Measurements from ENCODE around the gene INSYN2B. TPM values are rescaled to one million over a fixed set of nuclear protein-coding genes. Genes with fewer than 3 reads are reported as not detected.

The INSYN2B gene
- total and polyA plus RNA-seq, 2 of the 4 experiments (the other 2 are of a cell fraction), result 9.1 to 33.5 TPM

- TF ChIP-seq RFX5 (IDR thresholded peaks at IDR 0.05; ENCODE audit: low read depth, low read length) (no peak), NFE2L2 (IDR thresholded peaks at IDR 0.05; ENCODE audit: low read depth, low read length) (no peak), USF2 (IDR thresholded peaks at IDR 0.05; ENCODE audit: low read depth, low read length) (no peak)
- Histone ChIP-seq H2AK9ac (replicated peaks; ENCODE audit: low read depth, low read length, poor library complexity) (no peak overlapping the region), H2BK120ac (ENCODE audit: low read depth, low read length) (no peak overlapping the region), H3K9me1 (ENCODE audit: insufficient read depth, low read length) (no peaks in the 10 kb centered on the region), H3K56ac (ENCODE audit: extremely low read depth, insufficient read depth, low read length) (no peak overlapping the region), H2AK5ac (ENCODE audit: low read depth, low read length) (no peak overlapping the region), H3K14ac (replicated peaks; ENCODE audit: low read depth, low read length) (no peak overlapping the region), H4K8ac (ENCODE audit: low read depth in 2 of 2, low read length in 2 of 2) (no peak overlapping the region), H2BK5ac (ENCODE audit: low read depth, low read length, poor library complexity, severe bottlenecking) (no peak overlapping the region), H3K18ac (ENCODE audit: low read depth, low read length) (no peak overlapping the region), H4K5ac (ENCODE audit: low read depth, low read length) (no peak overlapping the region), H4K91ac (ENCODE audit: insufficient read depth, low read depth, low read length) (no peak overlapping the region), H3K27me3 (ENCODE audit: control insufficient read depth, insufficient read depth, low read length) (no peaks in the 10 kb centered on the region), H3K27ac (ENCODE audit: insufficient read depth, low read length) (no peak overlapping the region), H3K79me1 (ENCODE audit: low read depth in 1 of 2, low read length in 2 of 2) (no peaks in the 10 kb centered on the region), H3K4ac (ENCODE audit: low read depth, low read length) (no peak overlapping the region), H4K20me1 (ENCODE audit: insufficient read depth, low read length) (no peaks in the 10 kb centered on the region), H3K23ac (ENCODE audit: low read depth, low read length) (no peak overlapping the region), H3K9ac (ENCODE audit: low read depth, low read length) (no peak overlapping the region), H2AFZ (replicated peaks; ENCODE audit: low read length, poor library complexity) (no peak overlapping the region), H3K4me2 (ENCODE audit: low read depth, low read length) (no peak overlapping the region), H3K9me3 (ENCODE audit: control insufficient read depth, insufficient read depth, low read length) (peaks cover 7% of the 10 kb centered on the region), H3K4me3 (ENCODE audit: insufficient read depth, low read depth, low read length) (no peak overlapping the region), H3K4me1 (ENCODE audit: control insufficient read depth, insufficient read depth, low read length) (no peaks in the 10 kb centered on the region), H2BK15ac (ENCODE audit: low read depth, low read length) (no peak overlapping the region), H3K36me3 (ENCODE audit: control insufficient read depth, insufficient read depth, low read length) (no peaks in the 10 kb centered on the region), H2BK20ac (ENCODE audit: low read depth, low read length) (no peak overlapping the region)
- dilution Hi-C loops (cut with HindIII; ENCODE audit: low sequenced_read_pairs, unreplicated experiment), result no loop called here
- in situ Hi-C loops (cut with MboI; ENCODE audit: low sequenced_read_pairs), result no loop called here
- intact Hi-C loops (cut with micrococcal nuclease), result no loop called here
- BruUV-seq (replicated peaks), result no TSS peak
- POLR2A ChIA-PET (ENCODE audit: unreplicated experiment), result no interaction called here
- DNase-seq, result no peak
- CTCF ChIA-PET, result no interaction called here
- WGBS, 2 experiments (ENCODE audit: extremely low coverage in 2 of 2, insufficient read length in 1 of 2), result no CpG with 5 or more reads among the region's 2 CpGs
- no peak for ATAC-seq (ENCODE audit: low read depth)
These were observed 131.5 kb downstream of the INSYN2B start for GRCh38 chr5:169848792-169849191.
